ENCODE results near the gene CATSPERZ.
"Not testable (repeated sequence)": the region's sequence is repeated elsewhere in the genome, so short reads cannot be mapped to it uniquely, and the experiment has no call there.

Gene CATSPERZ

GRCh38 chr11:64321026-64321425, 20.9 kb downstream of the CATSPERZ start:
- DNase-seq: no peak

GRCh38 chr11:64321533-64321932, 21.4 kb downstream of the CATSPERZ start:
- DNase-seq: no peak

GRCh38 chr11:64322925-64323260, 22.7 kb downstream of the CATSPERZ start:
- no peak for DNase-seq

- no peak for DNase-seq
Measured at GRCh38 chr11:64323373-64323772, 23.2 kb downstream of the CATSPERZ start.

- DNase-seq: not testable (repeated sequence)
Measured at GRCh38 chr11:64323984-64324383, 23.8 kb downstream of the CATSPERZ start.

- no peak for DNase-seq
Measured at GRCh38 chr11:64324692-64325469, 24.7 kb downstream of the CATSPERZ start.

- DNase-seq: no peak
Measured at GRCh38 chr11:64327375-64327774, 27.2 kb downstream of the CATSPERZ start.

- DNase-seq: no peak
Measured at GRCh38 chr11:64327993-64328392, 27.8 kb downstream of the CATSPERZ start.

GRCh38 chr11:64330888-64331287, 30.7 kb downstream of the CATSPERZ start:
- no peak for DNase-seq

GRCh38 chr11:64331569-64332371, 31.6 kb downstream of the CATSPERZ start:
- DNase-seq: no peak

- DNase-seq: no peak
Measured at GRCh38 chr11:64333556-64333955, 33.4 kb downstream of the CATSPERZ start.

GRCh38 chr11:64334764-64335735, 34.9 kb downstream of the CATSPERZ start:
- no peak for DNase-seq

GRCh38 chr11:64337538-64338249, 37.5 kb downstream of the CATSPERZ start:
- no peak for DNase-seq

GRCh38 chr11:64338716-64339115, 38.6 kb downstream of the CATSPERZ start:
- DNase-seq: no peak

GRCh38 chr11:64339286-64339685, 39.1 kb downstream of the CATSPERZ start:
- no peak for DNase-seq

GRCh38 chr11:64339754-64340408, 39.7 kb downstream of the CATSPERZ start, which contains the start of gene CCDC88B:
CCDC88B (plus strand) TSS chr11:64340204; CDS start chr11:64340267, 63 bp downstream.
- no peak for DNase-seq

- DNase-seq: no peak
Measured at GRCh38 chr11:64340671-64341335, 40.6 kb downstream of the CATSPERZ start.

- DNase-seq: no peak
Measured at GRCh38 chr11:64341429-64341828, 41.3 kb downstream of the CATSPERZ start.

- peak; percentile 87 for DNase-seq
Measured at GRCh38 chr11:64341851-64342791, 42.0 kb downstream of the CATSPERZ start.

All from left hindlimb (tissue), 1 donor.